NT2/D1 (cell line): Measurements from ENCODE around the gene RHOH.

Experiments used
- YY1 ChIP-seq: IDR thresholded peaks from 2 replicates; pipeline ENCODE4 v1.6.1; 2011; ENCODE audit not compliant: insufficient read length, insufficient read depth
- ZNF274 ChIP-seq: IDR thresholded peaks from 2 replicates; pipeline ENCODE4 v1.6.1; 2011; ENCODE audit warnings: mild to moderate bottlenecking, low read depth, low read length

- TF ChIP-seq ZNF274: no peak
- no peak for TF ChIP-seq YY1
Measured at GRCh38 chr4:40223343-40223742, 26.5 kb downstream of the RHOH start.
